ENCODE results near the gene TBX2.
"Not testable (repeated sequence)": the region's sequence is repeated elsewhere in the genome, so short reads cannot be mapped to it uniquely, and the experiment has no call there.

Gene TBX2

GRCh38 chr17:61429274-61429673, 29.6 kb downstream of the TBX2 start:
- H2BK5ac ChIP-seq (ENCODE audit: low read depth, low read length, poor library complexity) = no peak overlapping the region
- no peaks in the 10 kb centered on the region for H3K27me3 ChIP-seq (ENCODE audit: insufficient read depth, low read length)
- no CpG with 5 or more reads among the region's 1 CpG for WGBS (ENCODE audit: extremely low coverage, insufficient coverage, insufficient read length)
- no peak overlapping the region for H2BK12ac ChIP-seq (ENCODE audit: low read length)
- H3K23ac ChIP-seq (ENCODE audit: low read length) = no peak overlapping the region
- no peaks in the 10 kb centered on the region for H3K9me3 ChIP-seq (ENCODE audit: insufficient read depth, low read depth, low read length)
- no peak overlapping the region for H3K4me2 ChIP-seq (ENCODE audit: low read length)
- H3K14ac ChIP-seq (ENCODE audit: low read length) = no peak overlapping the region
- no peak overlapping the region for H3K27ac ChIP-seq (ENCODE audit: low read depth, low read length)
- no peak overlapping the region for H4K91ac ChIP-seq (ENCODE audit: low read depth, low read length)
- H3K4me3 ChIP-seq (ENCODE audit: low read depth, low read length) = no peak overlapping the region
- no peak overlapping the region for H4K12ac ChIP-seq (ENCODE audit: low read depth, low read length)
- no peak overlapping the region for H4K8ac ChIP-seq (ENCODE audit: low read depth, low read length)
- no peak overlapping the region for H3K4ac ChIP-seq (ENCODE audit: low read depth, low read length)
- no peak overlapping the region for H2BK120ac ChIP-seq (ENCODE audit: insufficient read depth, low read length, poor library complexity)
- no peak overlapping the region for H2AFZ ChIP-seq (ENCODE audit: insufficient read depth, low read length, poor library complexity)
- peaks cover 2% of the 10 kb centered on the region for H3K79me1 ChIP-seq (ENCODE audit: low read length)
- H3K9ac ChIP-seq (ENCODE audit: low read length) = no peak overlapping the region
- H3K18ac ChIP-seq (ENCODE audit: low read length) = no peak overlapping the region
- H3K4me1 ChIP-seq (ENCODE audit: control insufficient read depth in 1 of 2, insufficient read depth in 2 of 2, low read length in 2 of 2) = peaks cover 0 to 9% of the 10 kb centered on the region in 2 experiments
- H3K36me3 ChIP-seq (ENCODE audit: control insufficient read depth in 1 of 2, insufficient read depth in 2 of 2, low read length in 2 of 2) = no peaks in the 10 kb centered on the region
- DNase-seq = no peak
- no peak overlapping the region for H2AK5ac ChIP-seq (ENCODE audit: low read length)
- H3K79me2 ChIP-seq (ENCODE audit: control insufficient read depth, insufficient read depth, low read length, poor library complexity) = no peaks in the 10 kb centered on the region

- DNase-seq; H3K9me3 ChIP-seq (ENCODE audit: insufficient read depth, low read depth, low read length); H2BK12ac ChIP-seq (ENCODE audit: low read length); H3K79me2 ChIP-seq (ENCODE audit: control insufficient read depth, insufficient read depth, low read length, poor library complexity); H3K36me3 ChIP-seq (ENCODE audit: control insufficient read depth in 1 of 2, insufficient read depth in 2 of 2, low read length in 2 of 2); H3K4me1 ChIP-seq (ENCODE audit: control insufficient read depth in 1 of 2, insufficient read depth in 2 of 2, low read length in 2 of 2); H3K79me1 ChIP-seq (ENCODE audit: low read length); H4K12ac ChIP-seq (ENCODE audit: low read depth, low read length); H3K14ac ChIP-seq (ENCODE audit: low read length); H3K9ac ChIP-seq (ENCODE audit: low read length); H3K4me3 ChIP-seq (ENCODE audit: low read depth, low read length); H3K27me3 ChIP-seq (ENCODE audit: insufficient read depth, low read length); H3K4me2 ChIP-seq (ENCODE audit: low read length); H4K91ac ChIP-seq (ENCODE audit: low read depth, low read length); H2AK5ac ChIP-seq (ENCODE audit: low read length); H2BK5ac ChIP-seq (ENCODE audit: low read depth, low read length, poor library complexity); H2BK120ac ChIP-seq (ENCODE audit: insufficient read depth, low read length, poor library complexity); H3K18ac ChIP-seq (ENCODE audit: low read length); H3K27ac ChIP-seq (ENCODE audit: low read depth, low read length); H2AFZ ChIP-seq (ENCODE audit: insufficient read depth, low read length, poor library complexity); H4K8ac ChIP-seq (ENCODE audit: low read depth, low read length); H3K4ac ChIP-seq (ENCODE audit: low read depth, low read length); H3K23ac ChIP-seq (ENCODE audit: low read length): not testable (repeated sequence)
- no CpG with 5 or more reads among the region's 6 CpGs for WGBS (ENCODE audit: extremely low coverage, insufficient coverage, insufficient read length)
These were observed 30.2 kb downstream of the TBX2 start for GRCh38 chr17:61429831-61430230.

GRCh38 chr17:61431594-61432311, 32.1 kb downstream of the TBX2 start:
- peak; percentile 53 to 85 for DNase-seq
- Histone ChIP-seq H2AK5ac (ENCODE audit: low read length) (no peak overlapping the region), H2BK12ac (ENCODE audit: low read length) (no peak overlapping the region), H3K14ac (ENCODE audit: low read length) (no peak overlapping the region), H3K36me3 (ENCODE audit: control insufficient read depth in 1 of 2, insufficient read depth in 2 of 2, low read length in 2 of 2) (no peaks in the 10 kb centered on the region), H4K12ac (ENCODE audit: low read depth, low read length) (no peak overlapping the region), H3K4me1 (ENCODE audit: control insufficient read depth in 1 of 2, insufficient read depth in 2 of 2, low read length in 2 of 2) (peaks cover 0 to 2% of the 10 kb centered on the region in 2 experiments), H3K4me3 (ENCODE audit: low read depth, low read length) (no peak overlapping the region), H3K4ac (ENCODE audit: low read depth, low read length) (no peak overlapping the region), H3K27me3 (ENCODE audit: insufficient read depth, low read length) (no peaks in the 10 kb centered on the region), H4K8ac (ENCODE audit: low read depth, low read length) (no peak overlapping the region), H3K23ac (ENCODE audit: low read length) (no peak overlapping the region), H3K18ac (ENCODE audit: low read length) (no peak overlapping the region), H3K9me3 (ENCODE audit: insufficient read depth, low read depth, low read length) (no peaks in the 10 kb centered on the region), H3K9ac (ENCODE audit: low read length) (no peak overlapping the region), H4K91ac (ENCODE audit: low read depth, low read length) (no peak overlapping the region), H3K4me2 (ENCODE audit: low read length) (no peak overlapping the region), H3K79me2 (ENCODE audit: control insufficient read depth, insufficient read depth, low read length, poor library complexity) (no peaks in the 10 kb centered on the region), H2AFZ (ENCODE audit: insufficient read depth, low read length, poor library complexity) (no peak overlapping the region), H2BK120ac (ENCODE audit: insufficient read depth, low read length, poor library complexity) (no peak overlapping the region), H2BK5ac (ENCODE audit: low read depth, low read length, poor library complexity) (no peak overlapping the region), H3K27ac (ENCODE audit: low read depth, low read length) (no peak overlapping the region), H3K79me1 (ENCODE audit: low read length) (peaks cover 2% of the 10 kb centered on the region)
- no CpG with 5 or more reads among the region's 4 CpGs for WGBS (ENCODE audit: extremely low coverage, insufficient coverage, insufficient read length)

- H2BK120ac ChIP-seq (ENCODE audit: insufficient read depth, low read length, poor library complexity) = no peak overlapping the region
- H3K9ac ChIP-seq (ENCODE audit: low read length) = no peak overlapping the region
- H3K4me1 ChIP-seq (ENCODE audit: control insufficient read depth in 1 of 2, insufficient read depth in 2 of 2, low read length in 2 of 2) = no peaks in the 10 kb centered on the region
- H4K8ac ChIP-seq (ENCODE audit: low read depth, low read length) = no peak overlapping the region
- H4K91ac ChIP-seq (ENCODE audit: low read depth, low read length) = no peak overlapping the region
- no peak overlapping the region for H2AK5ac ChIP-seq (ENCODE audit: low read length)
- H3K18ac ChIP-seq (ENCODE audit: low read length) = no peak overlapping the region
- H3K36me3 ChIP-seq (ENCODE audit: control insufficient read depth in 1 of 2, insufficient read depth in 2 of 2, low read length in 2 of 2) = no peaks in the 10 kb centered on the region
- no peaks in the 10 kb centered on the region for H3K79me2 ChIP-seq (ENCODE audit: control insufficient read depth, insufficient read depth, low read length, poor library complexity)
- H3K4me3 ChIP-seq (ENCODE audit: low read depth, low read length) = no peak overlapping the region
- no peak for DNase-seq
- no peak overlapping the region for H2BK5ac ChIP-seq (ENCODE audit: low read depth, low read length, poor library complexity)
- H3K14ac ChIP-seq (ENCODE audit: low read length) = no peak overlapping the region
- no peak overlapping the region for H3K4me2 ChIP-seq (ENCODE audit: low read length)
- H3K27me3 ChIP-seq (ENCODE audit: insufficient read depth, low read length) = no peaks in the 10 kb centered on the region
- H3K23ac ChIP-seq (ENCODE audit: low read length) = no peak overlapping the region
- H3K27ac ChIP-seq (ENCODE audit: low read depth, low read length) = no peak overlapping the region
- no peaks in the 10 kb centered on the region for H3K79me1 ChIP-seq (ENCODE audit: low read length)
- H3K9me3 ChIP-seq (ENCODE audit: insufficient read depth, low read depth, low read length) = no peaks in the 10 kb centered on the region
- no peak overlapping the region for H2AFZ ChIP-seq (ENCODE audit: insufficient read depth, low read length, poor library complexity)
- no peak overlapping the region for H4K12ac ChIP-seq (ENCODE audit: low read depth, low read length)
- no peak overlapping the region for H3K4ac ChIP-seq (ENCODE audit: low read depth, low read length)
- no peak overlapping the region for H2BK12ac ChIP-seq (ENCODE audit: low read length)
These were observed 36.6 kb downstream of the TBX2 start for GRCh38 chr17:61436273-61436672.

Measured in trophoblast cell (in vitro differentiated cells and primary cell).